Activated B cell treated with CpG ODN at 0.5 μM for 24 hours (primary cell): ENCODE data around the gene DGKB. TPM values are rescaled to one million over a fixed set of nuclear protein-coding genes. Genes with fewer than 3 reads are reported as not detected.

ENCODE experiments used
- ATAC-seq: fragments of 200-7000 bp; cut with Tn5 transposase; one replicate; pipeline ENCODE4 v1.10.0; 2021; ENCODE audit warnings: low read depth, mild to moderate bottlenecking, moderate library complexity
- CTCF ChIA-PET: fragments of 350-600 bp; sonication (Branson Sonifier 250); formaldehyde crosslinking; loops from one replicate; lab custom pipeline; 2021; ENCODE audit warnings: antibody characterized with exemption; lab: Charles Lee
- POLR2A ChIA-PET: fragments of 350-600 bp; sonication (Branson Sonifier 250); formaldehyde crosslinking; loops from one replicate; lab custom pipeline; 2021; ENCODE audit warnings: antibody characterized with exemption; lab: Charles Lee
- DNase-seq: peaks from one replicate; pipeline ENCODE4 v3.0.0; 2022
- H3K27ac Mint-ChIP-seq: one replicate; pipeline ENCODE4 v1.8.0; 2020; ENCODE audit warnings: mixed read lengths
- H3K27me3 Mint-ChIP-seq: one replicate; pipeline ENCODE4 v1.8.0; 2021; ENCODE audit warnings: mixed read lengths
- H3K36me3 Mint-ChIP-seq: one replicate; pipeline ENCODE4 v1.8.0; 2021; ENCODE audit warnings: low read depth, mixed read lengths
- H3K4me1 Mint-ChIP-seq: one replicate; pipeline ENCODE4 v1.8.0; 2021; ENCODE audit warnings: mixed read lengths
- H3K4me3 Mint-ChIP-seq: one replicate; pipeline ENCODE4 v1.8.0; 2020; ENCODE audit warnings: mild to moderate bottlenecking, mixed read lengths
- H3K9me3 Mint-ChIP-seq: one replicate; pipeline ENCODE4 v1.8.0; 2020; ENCODE audit warnings: mixed read lengths
- intact Hi-C: fragments of 100-400 bp; cut with micrococcal nuclease; formaldehyde crosslinking; loops from one replicate; pipeline ENCODE4 v1.15.1; 2024
- total RNA-seq: library from RNA; stranded (reverse); gene quantifications from 2 replicates; pipeline ENCODE4 v1.2.3, GENCODE V29; 2022
- TF ChIP-seq, protein P1 (sequence below): fragments of 200-600 bp; IDR thresholded peaks from one replicate; pipeline ENCODE4 v1.8.0; 2022; ENCODE audit warnings: antibody characterized with exemption, mild to moderate bottlenecking

The DGKB gene
- total RNA-seq, 1 donor from 2014 or later, result not detected

DNA sequence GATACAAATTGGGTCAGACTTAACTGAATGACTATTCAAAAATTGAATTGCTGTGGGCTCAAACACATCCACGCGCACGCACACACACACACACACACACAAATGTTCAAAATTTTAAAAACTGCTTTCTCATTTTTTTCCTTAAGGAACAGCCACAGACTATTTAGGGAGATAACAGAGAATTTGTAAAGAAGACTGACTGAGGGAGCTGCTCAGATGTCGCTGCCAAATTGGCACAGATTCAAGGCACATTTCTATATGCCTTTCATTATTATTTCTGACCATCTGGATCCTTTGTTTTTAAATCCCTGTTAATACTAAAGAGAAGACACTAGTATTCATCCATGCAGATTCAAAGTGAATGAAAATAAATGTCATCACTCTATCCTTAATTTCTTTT, 154.8 kb downstream of the DGKB start:
- Mint-ChIP-seq H3K4me3 (no peak overlapping the region), H3K4me1 (no peaks in the 10 kb centered on the region), H3K27me3 (no peaks in the 10 kb centered on the region), H3K27ac (no peak overlapping the region), H3K36me3 (no peaks in the 10 kb centered on the region), H3K9me3 (peaks cover 2% of the 10 kb centered on the region)
- TF ChIP-seq, protein P1, sequence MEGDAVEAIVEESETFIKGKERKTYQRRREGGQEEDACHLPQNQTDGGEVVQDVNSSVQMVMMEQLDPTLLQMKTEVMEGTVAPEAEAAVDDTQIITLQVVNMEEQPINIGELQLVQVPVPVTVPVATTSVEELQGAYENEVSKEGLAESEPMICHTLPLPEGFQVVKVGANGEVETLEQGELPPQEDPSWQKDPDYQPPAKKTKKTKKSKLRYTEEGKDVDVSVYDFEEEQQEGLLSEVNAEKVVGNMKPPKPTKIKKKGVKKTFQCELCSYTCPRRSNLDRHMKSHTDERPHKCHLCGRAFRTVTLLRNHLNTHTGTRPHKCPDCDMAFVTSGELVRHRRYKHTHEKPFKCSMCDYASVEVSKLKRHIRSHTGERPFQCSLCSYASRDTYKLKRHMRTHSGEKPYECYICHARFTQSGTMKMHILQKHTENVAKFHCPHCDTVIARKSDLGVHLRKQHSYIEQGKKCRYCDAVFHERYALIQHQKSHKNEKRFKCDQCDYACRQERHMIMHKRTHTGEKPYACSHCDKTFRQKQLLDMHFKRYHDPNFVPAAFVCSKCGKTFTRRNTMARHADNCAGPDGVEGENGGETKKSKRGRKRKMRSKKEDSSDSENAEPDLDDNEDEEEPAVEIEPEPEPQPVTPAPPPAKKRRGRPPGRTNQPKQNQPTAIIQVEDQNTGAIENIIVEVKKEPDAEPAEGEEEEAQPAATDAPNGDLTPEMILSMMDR, result no peak
- ATAC-seq (no peak), DNase-seq (no peak)
- intact Hi-C loops, result no loop called here
- CTCF ChIA-PET, result no interaction called here
- POLR2A ChIA-PET, result no interaction called here

DNA sequence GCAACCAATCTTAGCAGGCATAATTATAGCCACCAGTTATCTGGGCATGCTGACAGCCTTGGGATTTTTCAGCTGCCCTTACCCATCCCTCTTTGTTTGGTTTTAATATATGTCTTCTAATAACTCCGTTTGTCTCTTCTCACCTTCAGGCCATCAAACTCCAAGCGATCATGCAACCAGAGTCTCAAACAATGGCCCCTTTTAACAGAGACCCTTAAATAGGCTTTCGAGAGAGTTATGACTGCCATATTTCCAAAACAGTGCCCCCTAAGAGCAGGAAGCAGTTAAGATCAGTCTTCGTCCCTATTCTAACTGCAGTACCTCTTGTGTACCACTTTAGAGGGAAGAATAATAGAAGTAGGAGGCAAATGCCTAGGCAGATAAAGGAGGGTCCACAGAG, 157.5 kb downstream of the DGKB start:
- Mint-ChIP-seq H3K9me3 (peaks cover 9% of the 10 kb centered on the region), H3K27me3 (no peaks in the 10 kb centered on the region), H3K4me3 (no peak overlapping the region), H3K27ac (no peak overlapping the region), H3K36me3 (no peaks in the 10 kb centered on the region), H3K4me1 (no peaks in the 10 kb centered on the region)
- intact Hi-C loops, result no loop called here
- TF ChIP-seq, protein P1, result no peak
- POLR2A ChIA-PET, result no interaction called here
- CTCF ChIA-PET, result no interaction called here
- ATAC-seq (no peak), DNase-seq (no peak)

DNA sequence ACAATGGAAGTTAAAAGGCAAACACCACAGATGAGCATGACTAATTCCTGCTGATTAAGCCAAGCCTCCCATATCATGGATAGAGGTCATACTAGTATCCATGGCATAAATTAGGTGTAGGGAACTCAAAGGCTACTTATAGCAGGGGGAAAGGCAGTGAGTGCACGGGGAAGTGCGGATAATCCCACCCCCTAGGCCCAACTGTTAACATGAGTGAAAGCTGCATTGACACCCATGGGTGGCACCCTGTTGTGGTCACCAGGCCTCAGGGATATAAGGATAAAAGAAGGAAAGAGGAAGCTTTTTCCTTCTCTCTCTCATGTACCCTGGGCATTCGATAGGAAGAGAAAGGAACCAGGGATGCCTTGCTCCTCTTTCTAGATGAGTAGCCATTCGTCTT, 161.9 kb downstream of the DGKB start:
- no peak for ATAC-seq
- Mint-ChIP-seq H3K27ac (no peak overlapping the region), H3K4me1 (no peaks in the 10 kb centered on the region), H3K4me3 (no peak overlapping the region), H3K36me3 (no peaks in the 10 kb centered on the region), H3K27me3 (no peaks in the 10 kb centered on the region), H3K9me3 (peaks cover 9% of the 10 kb centered on the region)
- ChIA-PET POLR2A (no interaction called here), CTCF (no interaction called here)
- DNase-seq, result no peak
- intact Hi-C loops, result no loop called here
- TF ChIP-seq, protein P1, result no peak

DNA sequence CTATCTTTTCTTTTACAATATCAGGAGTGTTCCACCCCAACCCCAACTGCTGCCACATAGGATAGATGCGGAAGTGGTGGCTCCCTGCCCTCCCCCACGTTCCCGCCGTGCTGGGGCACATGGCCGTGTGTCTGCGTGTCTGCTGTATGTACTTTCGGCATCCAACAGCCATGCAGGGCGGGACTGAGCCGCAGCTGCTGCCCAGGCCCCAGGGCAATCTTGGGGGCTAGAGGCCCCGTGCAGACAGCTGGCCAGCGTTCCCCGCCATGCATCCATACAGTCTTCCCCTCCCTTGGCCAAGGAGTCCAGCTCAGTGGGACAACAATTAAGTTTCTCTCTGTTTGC, 162.7 kb downstream of the DGKB start:
- TF ChIP-seq, protein P1, result no peak
- no peaks in the 10 kb centered on the region for H3K27me3 Mint-ChIP-seq
- CTCF ChIA-PET, result no interaction called here

DNA sequence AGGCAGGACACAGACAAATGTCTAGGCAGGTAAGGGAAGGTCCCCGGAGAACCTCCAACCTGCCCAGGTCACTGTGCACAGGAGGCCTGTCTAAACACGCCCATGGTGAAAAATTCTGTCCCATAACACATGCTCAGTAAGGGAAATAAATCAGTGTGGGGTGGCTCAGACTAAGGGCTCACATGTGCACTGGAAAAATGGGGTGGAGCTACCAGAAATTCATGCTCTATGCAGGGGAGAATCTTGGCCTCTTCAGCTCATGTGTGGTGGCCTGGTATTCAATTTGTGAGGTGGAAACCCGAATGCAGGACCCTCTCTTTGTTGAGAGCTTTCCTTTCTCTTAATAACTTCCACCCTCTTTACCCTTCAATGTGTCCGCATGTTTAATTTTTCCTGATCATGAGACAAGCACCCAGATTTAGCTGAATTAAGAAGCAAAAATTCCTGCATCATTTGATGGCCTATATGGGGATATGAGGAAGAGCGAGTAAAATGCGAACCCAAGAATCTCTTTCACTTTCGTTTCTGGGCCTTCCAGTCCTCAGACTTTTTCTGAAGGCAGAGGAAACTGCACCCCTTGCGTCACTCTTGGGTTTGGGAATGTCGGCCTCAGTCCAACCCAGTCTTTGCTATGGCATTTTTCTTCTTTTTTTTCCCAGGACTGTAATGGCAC, 163.2 kb downstream of the DGKB start:
- DNase-seq (no peak), ATAC-seq (no peak)
- H3K9me3 Mint-ChIP-seq, result peaks cover 9% of the 10 kb centered on the region
- H3K4me3 Mint-ChIP-seq, result no peak overlapping the region
- TF ChIP-seq, protein P1, result no peak
- intact Hi-C loops, result no loop called here
- no peaks in the 10 kb centered on the region for H3K27me3 Mint-ChIP-seq
- ChIA-PET CTCF (no interaction called here), POLR2A (no interaction called here)
- H3K4me1 Mint-ChIP-seq, result no peaks in the 10 kb centered on the region
- H3K27ac Mint-ChIP-seq, result no peak overlapping the region
- no peaks in the 10 kb centered on the region for H3K36me3 Mint-ChIP-seq

More for the DNA sequence above, 162.7 kb downstream of the DGKB start:
- H3K4me1 Mint-ChIP-seq, result no peaks in the 10 kb centered on the region
- intact Hi-C loops, result no loop called here
- no peak overlapping the region for H3K4me3 Mint-ChIP-seq
- H3K9me3 Mint-ChIP-seq, result peaks cover 9% of the 10 kb centered on the region
- H3K27ac Mint-ChIP-seq, result no peak overlapping the region
- H3K36me3 Mint-ChIP-seq, result no peaks in the 10 kb centered on the region
- ATAC-seq (no peak), DNase-seq (no peak)
- POLR2A ChIA-PET, result no interaction called here
